HepG2 (cell line): ENCODE data around the gene OLR1. TPM values are rescaled to one million over a fixed set of nuclear protein-coding genes. Genes with fewer than 3 reads are reported as not detected.

Experiments used
- ARID4A ChIP-seq: sonication (generic); formaldehyde crosslinking; IDR thresholded peaks from 2 replicates; pipeline ENCODE4 v1.5.0; 2020; ENCODE audit warnings: mild to moderate bottlenecking, missing genetic modification reagents, borderline replicate concordance
- BORCS8-MEF2B ChIP-seq: sonication (generic); formaldehyde crosslinking; IDR thresholded peaks from 2 replicates; pipeline ENCODE4 v1.8.0; 2022; ENCODE audit warnings: mild to moderate bottlenecking, missing genetic modification reagents
- CC2D1A ChIP-seq: sonication (generic); formaldehyde crosslinking; IDR thresholded peaks from 2 replicates; pipeline ENCODE4 v1.8.1; 2023; ENCODE audit warnings: mild to moderate bottlenecking, missing genetic modification reagents
- CEBPB ChIP-seq: IDR thresholded peaks from 2 replicates; pipeline ENCODE4 v1.6.1; 2011; ENCODE audit warnings: low read depth, low read length, improper control_type of control experiment, borderline replicate concordance
- DMTF1 ChIP-seq: sonication (generic); formaldehyde crosslinking; IDR thresholded peaks from 2 replicates; pipeline ENCODE4 v1.4.0; 2020; ENCODE audit warnings: mild to moderate bottlenecking, missing genetic modification reagents
- HCFC1 ChIP-seq: fragments of 150-350 bp; IDR thresholded peaks from 2 replicates; pipeline ENCODE4 v1.6.1; 2014; ENCODE audit warnings: low read depth, low read length
- ISL2 ChIP-seq: sonication (generic); formaldehyde crosslinking; IDR thresholded peaks from 2 replicates; pipeline ENCODE4 v1.5.0; 2020; ENCODE audit warnings: missing genetic modification reagents
- KIAA2018 ChIP-seq: sonication (generic); formaldehyde crosslinking; IDR thresholded peaks from 2 replicates; pipeline ENCODE4 v1.5.0; 2020; ENCODE audit warnings: mild to moderate bottlenecking, missing genetic modification reagents, borderline replicate concordance
- MAX ChIP-seq: IDR thresholded peaks from 2 replicates; pipeline ENCODE4 v1.6.1; 2012; ENCODE audit warnings: inconsistent platforms
- MZF1 ChIP-seq: sonication (generic); formaldehyde crosslinking; IDR thresholded peaks from 2 replicates; pipeline ENCODE4 v1.8.1; 2023; ENCODE audit warnings: mild to moderate bottlenecking, missing genetic modification reagents, borderline replicate concordance
- SKI ChIP-seq: fragments of 450-650 bp; IDR thresholded peaks from one replicate; pipeline ENCODE4 v1.6.1; 2018; ENCODE audit warnings: mild to moderate bottlenecking; ENCODE audit not compliant: partially characterized antibody
- SP4 ChIP-seq: sonication (generic); formaldehyde crosslinking; IDR thresholded peaks from 2 replicates; pipeline ENCODE4 v1.8.1; 2023; ENCODE audit warnings: mild to moderate bottlenecking, missing genetic modification reagents
- ZBTB8A ChIP-seq: sonication (generic); formaldehyde crosslinking; IDR thresholded peaks from 2 replicates; pipeline ENCODE4 v1.4.0; 2020; ENCODE audit warnings: mild to moderate bottlenecking, low read depth, missing genetic modification reagents, borderline replicate concordance
- ZNF672 ChIP-seq: sonication (generic); formaldehyde crosslinking; IDR thresholded peaks from 2 replicates; pipeline ENCODE4 v1.8.1; 2022; ENCODE audit warnings: missing genetic modification reagents
- polyA plus RNA-seq, 8 experiments: library from polyadenylated mRNA; depleted of rRNA in 3 of 8; stranded (reverse) in 7 of 8; unstranded in 1 of 8; fragments of >200 nt; fragmentation: Illumina TruSeq in 4 of 8; extraction: Trizol in 4 of 8; gene quantifications; 2 replicates each; pipeline versions ENCODE4 v1.2.1 to v1.2.3, GENCODE V29; 2011 to 2016; ENCODE audit warnings: low read depth in 4 of 8, missing spikeins in 1 of 8, mixed read lengths in 1 of 8; ENCODE audit not compliant: insufficient read depth in 1 of 8
- total RNA-seq, 5 experiments: library from RNA; depleted of rRNA; stranded (reverse); fragments of >200 nt; fragmentation: Illumina TruSeq; extraction: Trizol; gene quantifications; 2 replicates each; pipeline ENCODE4 v1.2.3, GENCODE V29; 2016; ENCODE audit warnings: low read depth in 1 of 5

The OLR1 gene
- total and polyA plus RNA-seq, 2 of the 13 experiments (the other 11 are each of a cell fraction or from before 2014, with no cell fraction given), result not detected

- no peak for TF ChIP-seq DMTF1 (CRISPR knock-in tag)
- no peak for TF ChIP-seq MAX
- TF ChIP-seq ISL2 (CRISPR knock-in tag), result no peak
- no peak for TF ChIP-seq SKI
- no peak for TF ChIP-seq ARID4A
- no peak for TF ChIP-seq BORCS8-MEF2B
- TF ChIP-seq KIAA2018 (CRISPR knock-in tag), result no peak
- TF ChIP-seq HCFC1, result no peak
- TF ChIP-seq ZBTB8A (CRISPR knock-in tag), result no peak
- TF ChIP-seq ZNF672 (CRISPR knock-in tag), result no peak
- TF ChIP-seq CEBPB, result no peak
- no peak for TF ChIP-seq CC2D1A (CRISPR knock-in tag)
- TF ChIP-seq SP4, result no peak
- TF ChIP-seq MZF1 (CRISPR knock-in tag), result no peak
Observed at GRCh38 chr12:10151621-10152020, 20.3 kb downstream of the OLR1 start (continued).
